Measurements from ENCODE around the gene CSH1. TPM values are rescaled to one million over a fixed set of nuclear protein-coding genes. Genes with fewer than 3 reads are reported as not detected.
A peak's percentile ranks its signal among the peaks of the same experiment; 100 is the strongest.
"Not testable (repeated sequence)": the region's sequence is repeated elsewhere in the genome, so short reads cannot be mapped to it uniquely, and the experiment has no call there.

The CSH1 gene
- total RNA-seq, 1 experiment from 2014 or later = not detected

DNA sequence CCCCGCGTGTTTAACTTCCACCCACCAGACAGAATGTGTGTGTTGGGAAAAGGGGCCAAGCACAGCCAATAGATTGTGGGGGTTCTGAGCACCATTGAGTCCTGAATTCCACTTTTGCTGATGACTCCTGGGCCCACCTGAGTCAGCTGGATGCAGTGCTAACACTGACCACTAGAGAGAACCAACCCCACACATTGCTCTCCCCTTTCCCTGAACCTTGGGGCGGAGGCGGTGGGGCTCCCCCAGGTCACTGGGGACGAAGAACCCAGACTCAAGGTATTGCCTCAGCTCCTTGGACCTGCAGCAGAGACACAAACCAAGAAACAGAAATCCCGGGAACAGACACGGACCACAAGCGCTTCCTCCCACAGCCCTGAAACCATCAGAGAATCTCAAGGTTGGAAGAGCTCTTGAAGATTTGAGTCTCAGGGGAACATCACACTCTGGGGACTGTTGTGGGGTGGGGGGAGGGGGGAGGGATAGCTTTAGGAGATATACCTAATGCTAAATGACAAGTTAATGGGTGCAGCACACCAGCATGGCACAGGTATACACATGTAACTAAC is 22.2 kb downstream of the CSH1 start:
- not testable (repeated sequence) for H3K23me2 ChIP-seq (ENCODE audit: insufficient read length, low read depth, low read length, poor library complexity, severe bottlenecking); H3K14ac ChIP-seq (ENCODE audit: insufficient read depth, low read length); H3K79me2 ChIP-seq (ENCODE audit: insufficient read depth, low read length); H2BK5ac ChIP-seq (ENCODE audit: insufficient read length, low read length); H3K27me3 Mint-ChIP-seq (ENCODE audit: low read depth); H3K9ac ChIP-seq (ENCODE audit: extremely low read depth, insufficient read length, low read length); H3K27me3 ChIP-seq (ENCODE audit: insufficient read depth, low read length); H3K9me3 ChIP-seq (ENCODE audit: control insufficient read depth, low read depth, low read length); H2BK20ac ChIP-seq (ENCODE audit: low read depth, low read length, poor library complexity, severe bottlenecking); H3T11ph ChIP-seq (ENCODE audit: low read length); H3K4ac ChIP-seq (ENCODE audit: low read depth, low read length); H4K20me1 ChIP-seq (ENCODE audit: control insufficient read depth, insufficient read depth, insufficient read length); H2BK15ac ChIP-seq (ENCODE audit: low read depth, low read length); H3K4me1 ChIP-seq (ENCODE audit: insufficient read depth, low read length); H4K5ac ChIP-seq (ENCODE audit: insufficient read length, low read depth, low read length); H3K27ac ChIP-seq (ENCODE audit: insufficient read length, low read depth, low read length); H3K36me3 Mint-ChIP-seq (ENCODE audit: insufficient read depth in 1 of 3, low read depth in 3 of 3); H2AK5ac ChIP-seq (ENCODE audit: insufficient read length, low read length); H2BK12ac ChIP-seq (ENCODE audit: insufficient read length, low read depth, low read length); H4K8ac ChIP-seq (replicated peaks; ENCODE audit: insufficient read length, low read depth, low read length); H3K79me1 ChIP-seq (ENCODE audit: insufficient read depth, low read depth, low read length, poor library complexity, severe bottlenecking); H3K4me1 Mint-ChIP-seq; H3K4me3 Mint-ChIP-seq; H3K9me3 Mint-ChIP-seq; H3K18ac ChIP-seq (ENCODE audit: insufficient read length, low read depth, low read length); H4K91ac ChIP-seq (ENCODE audit: insufficient read length, low read depth, low read length); H2BK120ac ChIP-seq (ENCODE audit: low read depth, low read length, poor library complexity, severe bottlenecking); H3K4me2 ChIP-seq (ENCODE audit: insufficient read depth, insufficient read length, low read length); H3K23ac ChIP-seq (ENCODE audit: insufficient read length, low read depth, low read length); H2AFZ ChIP-seq (ENCODE audit: low read length); H3K56ac ChIP-seq (ENCODE audit: insufficient read length, low read depth, low read length)
- no CpG with 5 or more reads among the region's 8 CpGs for WGBS (ENCODE audit: extremely low coverage, insufficient read length, low lambda C conversion rate)
- TF ChIP-seq, protein P1, sequence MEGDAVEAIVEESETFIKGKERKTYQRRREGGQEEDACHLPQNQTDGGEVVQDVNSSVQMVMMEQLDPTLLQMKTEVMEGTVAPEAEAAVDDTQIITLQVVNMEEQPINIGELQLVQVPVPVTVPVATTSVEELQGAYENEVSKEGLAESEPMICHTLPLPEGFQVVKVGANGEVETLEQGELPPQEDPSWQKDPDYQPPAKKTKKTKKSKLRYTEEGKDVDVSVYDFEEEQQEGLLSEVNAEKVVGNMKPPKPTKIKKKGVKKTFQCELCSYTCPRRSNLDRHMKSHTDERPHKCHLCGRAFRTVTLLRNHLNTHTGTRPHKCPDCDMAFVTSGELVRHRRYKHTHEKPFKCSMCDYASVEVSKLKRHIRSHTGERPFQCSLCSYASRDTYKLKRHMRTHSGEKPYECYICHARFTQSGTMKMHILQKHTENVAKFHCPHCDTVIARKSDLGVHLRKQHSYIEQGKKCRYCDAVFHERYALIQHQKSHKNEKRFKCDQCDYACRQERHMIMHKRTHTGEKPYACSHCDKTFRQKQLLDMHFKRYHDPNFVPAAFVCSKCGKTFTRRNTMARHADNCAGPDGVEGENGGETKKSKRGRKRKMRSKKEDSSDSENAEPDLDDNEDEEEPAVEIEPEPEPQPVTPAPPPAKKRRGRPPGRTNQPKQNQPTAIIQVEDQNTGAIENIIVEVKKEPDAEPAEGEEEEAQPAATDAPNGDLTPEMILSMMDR (conservative IDR thresholded peaks at IDR 0.05) = peak; percentile 32; the same call in 1 of the 3 replicates
- peak; percentile 42 for DNase-seq
- 0 out of 7 replicates have a peak overlapping the region, but pooled peaks of 1 of the 3 experiments have one; percentile 86 for H3K27ac Mint-ChIP-seq

DNA sequence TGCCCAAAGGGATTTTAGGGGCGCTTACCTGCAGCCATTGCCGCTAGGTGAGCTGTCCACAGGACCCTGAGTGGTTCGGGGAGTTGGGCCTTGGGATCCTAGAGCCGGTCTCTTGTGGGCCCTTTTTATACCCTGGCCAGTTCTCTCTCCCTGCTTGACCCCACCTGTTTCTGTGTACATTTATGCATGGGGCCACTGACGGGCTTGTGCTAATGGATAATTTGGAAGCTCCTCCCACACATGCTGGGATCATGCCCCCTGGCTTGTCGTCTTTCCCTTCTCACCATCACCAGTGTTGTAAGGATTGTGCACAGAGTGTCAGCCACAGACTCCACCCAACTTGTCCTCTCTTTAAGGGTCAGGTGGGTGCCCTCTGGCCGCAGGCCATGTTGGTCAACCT is 22.8 kb downstream of the CSH1 start, which contains the start of gene CSH2:
Gene CSH2, minus strand, starts transcription at position 101 of the 400 bp plus-strand sequence. Its CDS starts 63 bp downstream, at position 38.
- H3K27me3 ChIP-seq (ENCODE audit: insufficient read depth, low read length); H3K4me1 Mint-ChIP-seq; H3K27ac ChIP-seq (ENCODE audit: insufficient read length, low read depth, low read length); H4K5ac ChIP-seq (ENCODE audit: insufficient read length, low read depth, low read length); H3K9me3 ChIP-seq (ENCODE audit: control insufficient read depth, low read depth, low read length); H2BK120ac ChIP-seq (ENCODE audit: low read depth, low read length, poor library complexity, severe bottlenecking); H3K9me3 Mint-ChIP-seq; H4K8ac ChIP-seq (replicated peaks; ENCODE audit: insufficient read length, low read depth, low read length); H3K4me2 ChIP-seq (ENCODE audit: insufficient read depth, insufficient read length, low read length); H3K4me1 ChIP-seq (ENCODE audit: insufficient read depth, low read length); H3K4ac ChIP-seq (ENCODE audit: low read depth, low read length); H3K14ac ChIP-seq (ENCODE audit: insufficient read depth, low read length); H3K79me1 ChIP-seq (ENCODE audit: insufficient read depth, low read depth, low read length, poor library complexity, severe bottlenecking); H4K91ac ChIP-seq (ENCODE audit: insufficient read length, low read depth, low read length); H3K23me2 ChIP-seq (ENCODE audit: insufficient read length, low read depth, low read length, poor library complexity, severe bottlenecking); DNase-seq; H4K20me1 ChIP-seq (ENCODE audit: control insufficient read depth, insufficient read depth, insufficient read length); H2AK5ac ChIP-seq (ENCODE audit: insufficient read length, low read length); H3K79me2 ChIP-seq (ENCODE audit: insufficient read depth, low read length); H2BK15ac ChIP-seq (ENCODE audit: low read depth, low read length); H3K27me3 Mint-ChIP-seq (ENCODE audit: low read depth); H3K18ac ChIP-seq (ENCODE audit: insufficient read length, low read depth, low read length); H2BK20ac ChIP-seq (ENCODE audit: low read depth, low read length, poor library complexity, severe bottlenecking); H3K9ac ChIP-seq (ENCODE audit: extremely low read depth, insufficient read length, low read length); H3K36me3 Mint-ChIP-seq (ENCODE audit: insufficient read depth in 1 of 3, low read depth in 3 of 3); H3K4me3 Mint-ChIP-seq; H2BK5ac ChIP-seq (ENCODE audit: insufficient read length, low read length); H3K56ac ChIP-seq (ENCODE audit: insufficient read length, low read depth, low read length); H3T11ph ChIP-seq (ENCODE audit: low read length); H2AFZ ChIP-seq (ENCODE audit: low read length); H2BK12ac ChIP-seq (ENCODE audit: insufficient read length, low read depth, low read length); H3K23ac ChIP-seq (ENCODE audit: insufficient read length, low read depth, low read length): not testable (repeated sequence)
- 0 out of 7 replicates have a peak within 1 kb of the TSS, but pooled peaks of 1 of the 3 experiments have one; percentile 86 for H3K27ac Mint-ChIP-seq
- WGBS (ENCODE audit: extremely low coverage, insufficient read length, low lambda C conversion rate) = no CpG with 5 or more reads among the region's 7 CpGs
